Spleen (tissue), 7 donors: Measurements from ENCODE around the gene FLT1.

Source experiments
- CTCF ChIP-seq, 11 experiments: fragments of 200-600 bp in 7 of 11; fragments of 450-650 bp in 4 of 11; sonication (generic) in 4 of 11; IDR thresholded peaks in 8 of 11; conservative IDR thresholded peaks in 3 of 11; 1 replicate in 7 of 11; 2 replicates in 4 of 11; pipeline versions ENCODE4 v1.4.0 to v1.8.0; 2016 to 2021; ENCODE audit warnings: antibody characterized with exemption in 11 of 11, inconsistent platforms in 4 of 11, mild to moderate bottlenecking in 1 of 11
- POLR2A ChIP-seq, 3 donors: fragments of 450-650 bp; IDR thresholded peaks; one replicate each; pipeline ENCODE4 v1.5.1; 2017; ENCODE audit warnings: antibody characterized with exemption in 3 of 3, mild to moderate bottlenecking in 1 of 3
- donor health status: DM: no; HTN: no; CAD: no; lungs with moderate emphysema.
- donor health status: DM: no; HTN: no; CAD: no.
- donor health status: DM: no; HTN: no; CAD: no.

DNA sequence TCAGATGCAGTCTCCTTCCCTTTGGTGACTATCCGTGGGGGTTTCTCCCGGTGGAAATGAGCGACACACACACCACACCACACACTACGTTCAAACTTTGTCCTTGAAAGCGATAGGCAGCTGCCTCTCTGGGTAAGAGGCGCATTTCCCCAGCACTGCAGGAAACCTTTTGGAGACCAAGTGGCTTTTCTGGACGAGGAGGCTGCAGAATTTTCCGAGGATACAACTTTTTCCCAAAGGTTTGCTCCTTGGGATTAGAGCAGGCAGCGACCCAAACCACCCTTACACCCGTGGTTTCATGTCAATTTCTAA is 38.2 kb upstream of the FLT1 start:
- TF ChIP-seq CTCF (IDR thresholded peaks at IDR 0.05 in 8 of 11, conservative IDR thresholded peaks at IDR 0.05 in 3 of 11), result no peak
- TF ChIP-seq POLR2A (IDR thresholded peaks at IDR 0.05), result no peak
